Keratinocyte (primary cell): ENCODE results near the gene HSPG2. TPM values are rescaled to one million over a fixed set of nuclear protein-coding genes. Genes with fewer than 3 reads are reported as not detected.

Source experiments
- DNase-seq: peaks from one replicate; pipeline ENCODE4 v3.0.0-alpha.2; 2011; ENCODE audit warnings: low read depth, missing footprints, low spot score
- FAIRE-seq: peaks from 2 replicates; lab custom pipeline; 2011; peaks lifted over from hg19 to GRCh38; lab: Jason Lieb, UNC
- H2AFZ ChIP-seq: 2 replicates; pipeline ENCODE4 v1.6.0; 2012; ENCODE audit warnings: low read length, control low read depth, inconsistent platforms; ENCODE audit not compliant: control insufficient read depth
- H3K27ac ChIP-seq: 2 replicates; pipeline ENCODE4 v1.5.1; 2011; ENCODE audit warnings: low read length; ENCODE audit not compliant: control insufficient read depth, insufficient read depth
- H3K27me3 ChIP-seq: 3 replicates; pipeline ENCODE4 v1.6.0; 2011; ENCODE audit warnings: low read length; ENCODE audit not compliant: control insufficient read depth, insufficient read depth; ENCODE audit errors: extremely low read depth
- H3K36me3 ChIP-seq, 2 experiments: 2 replicates in 1 of 2; 3 replicates in 1 of 2; pipeline ENCODE4 v1.5.1; 2011; ENCODE audit warnings: low read length in 2 of 2, mild to moderate bottlenecking in 1 of 2; ENCODE audit not compliant: control insufficient read depth in 2 of 2, insufficient read depth in 2 of 2; ENCODE audit errors: extremely low read depth in 1 of 2
- H3K4me1 ChIP-seq: 3 replicates; pipeline ENCODE4 v1.5.1; 2011; ENCODE audit warnings: low read length; ENCODE audit not compliant: control insufficient read depth, insufficient read depth; ENCODE audit errors: extremely low read depth
- H3K4me2 ChIP-seq: 3 replicates; pipeline ENCODE4 v1.6.0; 2011; ENCODE audit warnings: low read depth, low read length; ENCODE audit not compliant: control insufficient read depth, insufficient read depth; ENCODE audit errors: extremely low read depth
- H3K4me3 ChIP-seq, 3 experiments: fragments of 200-600 bp in 1 of 3; sonication (generic) in 1 of 3; 2 replicates in 2 of 3; 3 replicates in 1 of 3; pipeline ENCODE4 v1.5.1; 2011 to 2016; ENCODE audit warnings: low read length in 3 of 3, mild to moderate bottlenecking in 3 of 3, control low read depth in 2 of 3, inconsistent platforms in 1 of 3, low read depth in 1 of 3, mixed read lengths in 1 of 3, mixed run types in 1 of 3, moderate library complexity in 1 of 3; ENCODE audit not compliant: control insufficient read depth in 2 of 3, insufficient read depth in 2 of 3; ENCODE audit errors: extremely low read depth in 1 of 3
- H3K79me2 ChIP-seq: 2 replicates; pipeline ENCODE4 v1.6.0; 2012; ENCODE audit warnings: low read length; ENCODE audit not compliant: control insufficient read depth, insufficient read depth
- H3K9ac ChIP-seq: 3 replicates; pipeline ENCODE4 v1.6.0; 2011; ENCODE audit warnings: low read length; ENCODE audit not compliant: control insufficient read depth, insufficient read depth; ENCODE audit errors: extremely low read depth
- H3K9me1 ChIP-seq: 3 replicates; pipeline ENCODE4 v1.6.0; 2011; ENCODE audit warnings: low read length; ENCODE audit not compliant: control insufficient read depth, insufficient read depth; ENCODE audit errors: extremely low read depth
- H3K9me3 ChIP-seq: 2 replicates; pipeline ENCODE4 v1.5.1; 2012; ENCODE audit warnings: low read depth, low read length; ENCODE audit not compliant: control insufficient read depth
- H4K20me1 ChIP-seq: 3 replicates; pipeline ENCODE4 v1.6.0; 2011; ENCODE audit warnings: low read length; ENCODE audit not compliant: control insufficient read depth, insufficient read depth; ENCODE audit errors: extremely low read depth
- CTCF ChIP-seq, 3 experiments: IDR thresholded peaks in 1 of 3; conservative IDR thresholded peaks in 1 of 3; optimal IDR thresholded peaks in 1 of 3; 2 replicates in 2 of 3; 3 replicates in 1 of 3; pipeline versions ENCODE3 to v1.5.1; 2011; ENCODE audit warnings: low read length in 3 of 3, mild to moderate bottlenecking in 3 of 3, moderate library complexity in 2 of 3, control low read depth in 1 of 3, inconsistent platforms in 1 of 3; ENCODE audit not compliant: insufficient read depth in 2 of 3; ENCODE audit errors: extremely low read depth in 1 of 3
- EZH2 ChIP-seq: IDR thresholded peaks from one replicate; pipeline ENCODE4 v1.6.1; 2012; ENCODE audit warnings: inconsistent platforms, mild to moderate bottlenecking, low read length, moderate library complexity
- dilution Hi-C: fragments of 300-500 bp; cut with MboI; formaldehyde crosslinking; loops from one replicate; pipeline ENCODE4 v1.7.0; 2020; ENCODE audit warnings: low sequenced_read_pairs; ENCODE audit not compliant: extremely low pct_ligation_motif_present
- polyA plus RNA-seq, 5 experiments: library from polyadenylated mRNA; depleted of rRNA in 3 of 5; stranded (reverse) in 3 of 5; stranded (forward) in 1 of 5; unstranded in 1 of 5; fragments of >200 nt; gene quantifications; 1 replicate in 1 of 5; 2 replicates in 3 of 5; 3 replicates in 1 of 5; pipeline versions ENCODE4 v1.2.1 to v1.2.3, GENCODE V29; 2011 to 2012; ENCODE audit warnings: missing spikeins in 2 of 5, low read depth in 1 of 5, low replicate concordance in 1 of 5

HSPG2 gene
- polyA plus RNA-seq, 1 donor (not counting 4 experiments of a cell fraction or from before 2014, with no cell fraction given): 9.0 TPM

GRCh38 chr1:21924503-21925005 is 12.6 kb downstream of the HSPG2 start:
- no peak overlapping the region for H3K4me2 ChIP-seq
- FAIRE-seq (peak; percentile 20), DNase-seq (no peak)
- no peak overlapping the region for H3K4me3 ChIP-seq
- H3K27me3 ChIP-seq: no peaks in the 10 kb centered on the region
- dilution Hi-C loops: no loop called here
- H3K27ac ChIP-seq: no peak overlapping the region
- H3K36me3 ChIP-seq: peaks cover 0 to 24% of the 10 kb centered on the region in 2 experiments
- no peaks in the 10 kb centered on the region for H3K9me3 ChIP-seq
- H3K9me1 ChIP-seq: no peaks in the 10 kb centered on the region
- no peak overlapping the region for H3K9ac ChIP-seq
- peaks cover 4% of the 10 kb centered on the region for H3K4me1 ChIP-seq
- H4K20me1 ChIP-seq: peaks cover 10% of the 10 kb centered on the region
- H3K79me2 ChIP-seq: peaks cover 44% of the 10 kb centered on the region
- no peak for TF ChIP-seq CTCF (optimal IDR thresholded peaks at IDR 0.05 in 1 of 3, IDR thresholded peaks at IDR 0.05 in 1 of 3, conservative IDR thresholded peaks at IDR 0.05 in 1 of 3; ENCODE audit: extremely low read depth in 1 of 3, insufficient read depth in 2 of 3, low read length in 3 of 3)
- no peak for TF ChIP-seq EZH2
- H2AFZ ChIP-seq: no peak overlapping the region

- FAIRE-seq (no peak), DNase-seq (no peak)
- no peak overlapping the region for H3K4me3 ChIP-seq
- dilution Hi-C loops: no loop called here
- H4K20me1 ChIP-seq: peaks cover 8% of the 10 kb centered on the region
- H3K36me3 ChIP-seq: peaks cover 0 to 18% of the 10 kb centered on the region in 2 experiments
- no peaks in the 10 kb centered on the region for H3K9me3 ChIP-seq
- H3K79me2 ChIP-seq: peaks cover 33% of the 10 kb centered on the region
- H3K4me1 ChIP-seq: peaks cover 4% of the 10 kb centered on the region
- TF ChIP-seq EZH2 (no peak), CTCF (optimal IDR thresholded peaks at IDR 0.05 in 1 of 3, IDR thresholded peaks at IDR 0.05 in 1 of 3, conservative IDR thresholded peaks at IDR 0.05 in 1 of 3; ENCODE audit: extremely low read depth in 1 of 3, insufficient read depth in 2 of 3, low read length in 3 of 3) (no peak)
- H3K27me3 ChIP-seq: no peaks in the 10 kb centered on the region
- H3K4me2 ChIP-seq: no peak overlapping the region
- H3K9ac ChIP-seq: no peak overlapping the region
- no peak overlapping the region for H3K27ac ChIP-seq
- H3K9me1 ChIP-seq: peaks cover 2% of the 10 kb centered on the region
- H2AFZ ChIP-seq: no peak overlapping the region
These were observed 14.8 kb downstream of the HSPG2 start for GRCh38 chr1:21922090-21923013.
